Mammary microvascular endothelial cell (primary cell): ENCODE data around the gene ADAMTS3. TPM values are rescaled to one million over a fixed set of nuclear protein-coding genes. Genes with fewer than 3 reads are reported as not detected.

Experiments used
- total RNA-seq: library from RNA; depleted of rRNA; stranded (reverse); fragments of >200 nt; gene quantifications from 2 replicates; pipeline ENCODE4 v1.2.3, GENCODE V29; 2015

The ADAMTS3 gene
- total RNA-seq, result 0.80 and 0.94 TPM in 2 replicates

GRCh38 chr4:72568959-72569718 lies at the start of gene ADAMTS3:
Gene ADAMTS3 (minus strand): TSS chr4:72569221. CDS start chr4:72568762, 459 bp downstream.

